GM23338 (cell line): Measurements from ENCODE around the gene ABCC10. TPM values are rescaled to one million over a fixed set of nuclear protein-coding genes. Genes with fewer than 3 reads are reported as not detected.

Experiments used
- ATAC-seq: fragments of 200-7000 bp; cut with Tn5 transposase; 3 replicates; pipeline ENCODE4 v1.9.1; 2020
- DNase-seq: peaks from one replicate; pipeline ENCODE4 v3.0.0-alpha.2; 2015; ENCODE audit warnings: low spot score
- H2AFZ ChIP-seq: fragments of 200-600 bp; sonication (generic); 2 replicates; pipeline ENCODE4 v1.8.0; 2016; ENCODE audit warnings: antibody characterized with exemption, mild to moderate bottlenecking, moderate library complexity
- H3F3A ChIP-seq: fragments of 200-600 bp; sonication (generic); replicated peaks from 2 replicates; pipeline ENCODE4 v1.8.0; 2017; ENCODE audit warnings: antibody characterized with exemption, mixed run types, low read depth
- H3K27ac ChIP-seq: fragments of 200-600 bp; sonication (generic); 2 replicates; pipeline ENCODE4 v1.6.1; 2016; ENCODE audit warnings: low read depth
- H3K27me3 ChIP-seq: fragments of 200-600 bp; sonication (generic); 2 replicates; pipeline ENCODE4 v1.8.0; 2016; ENCODE audit warnings: mild to moderate bottlenecking, mixed run types, moderate library complexity; ENCODE audit not compliant: insufficient read depth
- H3K36me3 ChIP-seq: fragments of 200-600 bp; sonication (generic); 2 replicates; pipeline ENCODE4 v1.8.0; 2016; ENCODE audit warnings: mild to moderate bottlenecking; ENCODE audit not compliant: insufficient read depth
- H3K4me1 ChIP-seq: fragments of 200-600 bp; sonication (generic); 2 replicates; pipeline ENCODE4 v1.8.0; 2016; ENCODE audit warnings: mild to moderate bottlenecking, moderate library complexity; ENCODE audit not compliant: insufficient read depth
- H3K4me2 ChIP-seq: fragments of 200-600 bp; sonication (generic); 2 replicates; pipeline ENCODE4 v1.7.1; 2017; ENCODE audit warnings: mixed run types
- H3K4me3 ChIP-seq: fragments of 200-600 bp; sonication (generic); 2 replicates; pipeline ENCODE4 v1.6.1; 2016; ENCODE audit warnings: mixed run types
- H3K79me2 ChIP-seq: fragments of 200-600 bp; sonication (generic); replicated peaks from 2 replicates; pipeline ENCODE4 v1.8.0; 2017; ENCODE audit warnings: mild to moderate bottlenecking; ENCODE audit not compliant: insufficient read depth
- H3K9me2 ChIP-seq: fragments of 200-600 bp; sonication (generic); 2 replicates; pipeline ENCODE4 v1.8.0; 2017; ENCODE audit not compliant: insufficient read depth
- H4K20me1 ChIP-seq: fragments of 200-600 bp; sonication (generic); replicated peaks from 2 replicates; pipeline ENCODE4 v1.8.0; 2017; ENCODE audit warnings: mild to moderate bottlenecking; ENCODE audit not compliant: insufficient read depth
- H3K27ac Mint-ChIP-seq: 2 replicates; pipeline ENCODE4 v1.8.0; 2020; ENCODE audit warnings: inconsistent platforms, mild to moderate bottlenecking, moderate library complexity, mixed read lengths
- H3K27me3 Mint-ChIP-seq: 3 replicates; pipeline ENCODE4 v1.8.0; 2022; ENCODE audit warnings: low read depth, mild to moderate bottlenecking, moderate library complexity, mixed read lengths, inconsistent platforms; ENCODE audit not compliant: insufficient read depth, poor library complexity
- H3K36me3 Mint-ChIP-seq: 3 replicates; pipeline ENCODE4 v1.8.0; 2021; ENCODE audit warnings: low read depth, mild to moderate bottlenecking, inconsistent platforms, moderate library complexity, mixed read lengths
- H3K4me1 Mint-ChIP-seq: 3 replicates; pipeline ENCODE4 v1.8.0; 2020; ENCODE audit warnings: mild to moderate bottlenecking, inconsistent platforms, mixed read lengths
- H3K4me3 Mint-ChIP-seq: 3 replicates; pipeline ENCODE4 v1.8.0; 2021; ENCODE audit warnings: moderate library complexity, mild to moderate bottlenecking, inconsistent platforms, mixed read lengths
- H3K9me3 Mint-ChIP-seq: 3 replicates; pipeline ENCODE4 v1.8.0; 2020; ENCODE audit warnings: moderate library complexity, mild to moderate bottlenecking, inconsistent platforms, mixed read lengths
- CREB1 ChIP-seq: fragments of 250-450 bp; sonication (Bioruptor Pico); IDR thresholded peaks from 2 replicates; pipeline ENCODE4 v1.5.0; 2020; ENCODE audit warnings: low read depth, mild to moderate bottlenecking, moderate library complexity
- CTCF ChIP-seq, 2 experiments: fragments of 200-600 bp in 1 of 2; sonication (generic) in 1 of 2; conservative IDR thresholded peaks; 2 replicates each; pipeline versions ENCODE4 v1.5.1 to v1.6.1; 2016 to 2017; ENCODE audit warnings: antibody characterized with exemption in 2 of 2, low read depth in 2 of 2, mild to moderate bottlenecking in 2 of 2, moderate library complexity in 1 of 2
- EZH2phosphoT487 ChIP-seq: fragments of 200-600 bp; sonication (generic); IDR thresholded peaks from one replicate; pipeline ENCODE4 v1.8.1; 2018; ENCODE audit warnings: antibody characterized with exemption; ENCODE audit not compliant: unreplicated experiment
- JUNB ChIP-seq: IDR thresholded peaks from one replicate; pipeline ENCODE4 v1.6.1; 2016; ENCODE audit warnings: antibody characterized with exemption; ENCODE audit not compliant: unreplicated experiment
- ZNF462 ChIP-seq: fragments of 250-450 bp; sonication (Bioruptor Pico); IDR thresholded peaks from 2 replicates; pipeline ENCODE4 v1.5.0; 2020; ENCODE audit warnings: mild to moderate bottlenecking, moderate library complexity
- polyA plus RNA-seq: library from polyadenylated mRNA; unstranded; fragments of >200 nt; fragmentation: Nextera tagmentation; extraction: Ambion mirVana; gene quantifications from 2 replicates; pipeline ENCODE4 v1.2.1, GENCODE V29; 2016
- total RNA-seq: library from RNA; depleted of rRNA; stranded (reverse); fragments of >200 nt; shearing (Covaris generic); gene quantifications from 2 replicates; pipeline ENCODE4 v1.2.3, GENCODE V29; 2014

The ABCC10 gene
- total and polyA plus RNA-seq, 2 experiments from 2014 or later = 16.9 to 17.5 TPM

GRCh38 chr6:43460032-43460431 lies 32.7 kb downstream of the ABCC10 start (continued):
- TF ChIP-seq ZNF462 (CRISPR knock-in tag) (no peak), JUNB (no peak), CTCF (conservative IDR thresholded peaks at IDR 0.05; ENCODE audit: low read depth in 2 of 2) (no peak), EZH2phosphoT487 (no peak)

- H3K4me2 ChIP-seq = no peak overlapping the region
- H3K4me1 Mint-ChIP-seq = peaks cover 1% of the 10 kb centered on the region; the same call in 1 of the 3 replicates
- H3K9me3 Mint-ChIP-seq = peaks cover under 1% of the 10 kb centered on the region; the same call in 2 of the 3 replicates
- no peaks in the 10 kb centered on the region for H3K79me2 ChIP-seq
- ATAC-seq = no peak
- no peak overlapping the region for H3K27ac Mint-ChIP-seq
- H3K4me3 Mint-ChIP-seq = no peak overlapping the region
- H3K36me3 Mint-ChIP-seq = no peaks in the 10 kb centered on the region; the same call in 2 of the 3 replicates
- H3F3A ChIP-seq = no peaks in the 10 kb centered on the region
- no peak overlapping the region for H2AFZ ChIP-seq
- H3K36me3 ChIP-seq = no peaks in the 10 kb centered on the region
- H3K27ac ChIP-seq = no peak overlapping the region
- no peaks in the 10 kb centered on the region for H3K9me2 ChIP-seq
- no peak overlapping the region for H3K4me3 ChIP-seq
- H3K4me1 ChIP-seq = no peaks in the 10 kb centered on the region
- H3K27me3 Mint-ChIP-seq = peaks cover 14% of the 10 kb centered on the region
- H3K27me3 ChIP-seq = peaks cover 11% of the 10 kb centered on the region
- H4K20me1 ChIP-seq = no peaks in the 10 kb centered on the region; the same call in 1 of the 2 replicates
- DNase-seq = no peak
- TF ChIP-seq ZNF462 (CRISPR knock-in tag) (no peak), CREB1 (CRISPR knock-in tag) (no peak)
Measured at GRCh38 chr6:43461936-43462335, 34.6 kb downstream of the ABCC10 start.
